GM19193 (cell line): ENCODE data around the gene XRN1.
A peak's percentile ranks its signal among the peaks of the same experiment; 100 is the strongest.

Source experiments
- POLR2A ChIP-seq: IDR thresholded peaks from 4 replicates; pipeline ENCODE4 v1.6.1; 2011; ENCODE audit not compliant: insufficient read depth, insufficient read length; ENCODE audit errors: extremely low read depth

XRN1 gene

GRCh38 chr3:142447852-142448823 lies at the start of gene XRN1:
TSS of gene XRN1 (minus strand) at chr3:142448037. CDS start at chr3:142447944, 93 bp downstream.
- TF ChIP-seq POLR2A: peak; percentile 90

- TF ChIP-seq POLR2A: no peak
These were observed 47.3 kb upstream of the XRN1 start for GRCh38 chr3:142495103-142495502.

- TF ChIP-seq POLR2A: no peak
These were observed 44.3 kb upstream of the XRN1 start for GRCh38 chr3:142492184-142492583.

GRCh38 chr3:142489572-142490323 lies 41.9 kb upstream of the XRN1 start:
- TF ChIP-seq POLR2A: no peak

GRCh38 chr3:142484912-142485435 lies 37.1 kb upstream of the XRN1 start:
- TF ChIP-seq POLR2A: no peak

GRCh38 chr3:142481196-142481595 lies 33.4 kb upstream of the XRN1 start:
- no peak for TF ChIP-seq POLR2A

GRCh38 chr3:142470826-142471225 lies 23.0 kb upstream of the XRN1 start:
- TF ChIP-seq POLR2A: no peak

GRCh38 chr3:142468456-142468855 lies 20.6 kb upstream of the XRN1 start:
- no peak for TF ChIP-seq POLR2A

- TF ChIP-seq POLR2A: no peak
These were observed 19.9 kb upstream of the XRN1 start for GRCh38 chr3:142467768-142468167.

- no peak for TF ChIP-seq POLR2A
These were observed 12.9 kb upstream of the XRN1 start for GRCh38 chr3:142460689-142461088.

GRCh38 chr3:142459929-142460328 lies 12.1 kb upstream of the XRN1 start:
- no peak for TF ChIP-seq POLR2A

GRCh38 chr3:142459096-142459495 lies 11.3 kb upstream of the XRN1 start:
- no peak for TF ChIP-seq POLR2A

- TF ChIP-seq POLR2A: no peak
These were observed 3.0 kb upstream of the XRN1 start for GRCh38 chr3:142450881-142451280.

- no peak for TF ChIP-seq POLR2A
These were observed 2.4 kb upstream of the XRN1 start for GRCh38 chr3:142450189-142450588.

GRCh38 chr3:142447301-142447851 lies 461 bp downstream of the XRN1 start:
- TF ChIP-seq POLR2A: no peak

GRCh38 chr3:142445816-142446254 lies 2.0 kb downstream of the XRN1 start:
- no peak for TF ChIP-seq POLR2A

GRCh38 chr3:142444343-142444742 lies 3.5 kb downstream of the XRN1 start:
- no peak for TF ChIP-seq POLR2A
